Liver (tissue), 9 donors: ENCODE data around the gene PAOX. TPM values are rescaled to one million over a fixed set of nuclear protein-coding genes. Genes with fewer than 3 reads are reported as not detected.

Source experiments
- DNase-seq: peaks from one replicate; pipeline ENCODE4 v3.0.0-alpha.2; 2017; ENCODE audit warnings: low spot score
- H3K27ac ChIP-seq, 2 donors: one replicate each; pipeline ENCODE4 v1.7.0; 2013; ENCODE audit warnings: inconsistent platforms in 2 of 2, low read length in 2 of 2, control low read depth in 1 of 2, low read depth in 1 of 2, mild to moderate bottlenecking in 1 of 2
- H3K27me3 ChIP-seq, 4 donors: one replicate each; pipeline versions ENCODE4 v1.6.1 to v1.7.0; 2013; ENCODE audit warnings: low read length in 3 of 4, inconsistent platforms in 1 of 4, mild to moderate bottlenecking in 1 of 4, moderate library complexity in 1 of 4; ENCODE audit not compliant: control insufficient read depth in 4 of 4, insufficient read depth in 4 of 4
- H3K36me3 ChIP-seq, 4 donors: one replicate each; pipeline versions ENCODE4 v1.6.1 to v1.7.0; 2013; ENCODE audit warnings: low read length in 3 of 4, mild to moderate bottlenecking in 3 of 4, low read depth in 1 of 4, moderate library complexity in 1 of 4; ENCODE audit not compliant: control insufficient read depth in 4 of 4, insufficient read depth in 3 of 4
- H3K4me1 ChIP-seq, 4 donors: one replicate each; pipeline versions ENCODE4 v1.6.1 to v1.7.0; 2013; ENCODE audit warnings: low read length in 3 of 4, mild to moderate bottlenecking in 3 of 4, moderate library complexity in 1 of 4; ENCODE audit not compliant: control insufficient read depth in 4 of 4, insufficient read depth in 4 of 4
- H3K4me3 ChIP-seq, 3 donors: one replicate each; pipeline versions ENCODE4 v1.6.1 to v1.7.0; 2013; ENCODE audit warnings: low read length in 3 of 3, control low read depth in 1 of 3, low read depth in 1 of 3, mild to moderate bottlenecking in 1 of 3
- H3K9ac ChIP-seq, 2 donors: one replicate each; pipeline ENCODE4 v1.7.0; 2013; ENCODE audit warnings: low read length in 2 of 2, mild to moderate bottlenecking in 2 of 2, moderate library complexity in 2 of 2, control low read depth in 1 of 2, low read depth in 1 of 2
- H3K9me3 ChIP-seq, 4 donors: one replicate each; pipeline versions ENCODE4 v1.6.1 to v1.7.0; 2013; ENCODE audit warnings: low read length in 3 of 4; ENCODE audit not compliant: control insufficient read depth in 4 of 4
- EGR1 ChIP-seq, 2 donors: IDR thresholded peaks; 2 replicates each; pipeline ENCODE4 v1.6.1; 2016 to 2018; ENCODE audit warnings: antibody characterized with exemption in 2 of 2, low read depth in 2 of 2
- FOXA2 ChIP-seq: IDR thresholded peaks from 2 replicates; pipeline ENCODE4 v1.6.1; 2016; ENCODE audit warnings: antibody characterized with exemption
- JUND ChIP-seq, 2 donors: IDR thresholded peaks; 2 replicates each; pipeline ENCODE4 v1.6.1; 2016; ENCODE audit warnings: antibody characterized with exemption in 2 of 2
- SP1 ChIP-seq: IDR thresholded peaks from 2 replicates; pipeline ENCODE4 v1.6.1; 2018; ENCODE audit warnings: antibody characterized with exemption, mild to moderate bottlenecking
- YY1 ChIP-seq: IDR thresholded peaks from 2 replicates; pipeline ENCODE4 v1.6.1; 2016; ENCODE audit warnings: antibody characterized with exemption, mild to moderate bottlenecking
- WGBS: extraction: QIAGEN DNeasy Blood & Tissue Kit; methylation state at CpG from one replicate; pipeline ENCODE4 v1.1.7; 2013; 5-methylcytosine and 5-hydroxymethylcytosine counted together
- polyA plus RNA-seq, 2 donors: library from polyadenylated mRNA; stranded (reverse) in 1 of 2; unstranded in 1 of 2; fragments of 200-250 nt in 1 of 2; fragments of >200 nt in 1 of 2; fragmentation: Nextera tagmentation in 1 of 2; extraction: Ambion mirVana in 1 of 2; gene quantifications; one replicate each; pipeline versions ENCODE4 v1.2.1 to v1.2.3, GENCODE V29; 2013 to 2015
- total RNA-seq, 2 donors: library from RNA; depleted of rRNA; stranded (reverse); fragments of >200 nt; gene quantifications; one replicate each; pipeline ENCODE4 v1.2.3, GENCODE V29; 2014
- TF ChIP-seq, protein P1 (sequence below): IDR thresholded peaks from 2 replicates; pipeline ENCODE4 v1.6.1; 2016; ENCODE audit warnings: antibody characterized with exemption
- TF ChIP-seq, protein P2 (sequence below): IDR thresholded peaks from 2 replicates; pipeline ENCODE4 v1.6.1; 2016; ENCODE audit warnings: antibody characterized with exemption
- TF ChIP-seq, protein P3 (sequence below): IDR thresholded peaks from 2 replicates; pipeline ENCODE4 v1.6.1; 2016; ENCODE audit warnings: antibody characterized with exemption
- TF ChIP-seq, protein P4 (sequence below): fragments of 150-350 bp; IDR thresholded peaks from 2 replicates; pipeline ENCODE4 v1.5.1; 2017; ENCODE audit warnings: improper control_type of control experiment, low read depth, low read length; ENCODE audit not compliant: missing input control
- TF ChIP-seq, protein P5 (sequence below): IDR thresholded peaks from 2 replicates; pipeline ENCODE4 v1.6.1; 2016; ENCODE audit warnings: antibody characterized with exemption, mild to moderate bottlenecking
- donor health status: healthy.
- donor health status: healthy.
- donor health status: healthy.
- donor health status: healthy.
- donor health status: healthy.

Gene PAOX
- total and polyA plus RNA-seq, 4 donors, result 4.8 to 17.8 (median 13.3) TPM

DNA sequence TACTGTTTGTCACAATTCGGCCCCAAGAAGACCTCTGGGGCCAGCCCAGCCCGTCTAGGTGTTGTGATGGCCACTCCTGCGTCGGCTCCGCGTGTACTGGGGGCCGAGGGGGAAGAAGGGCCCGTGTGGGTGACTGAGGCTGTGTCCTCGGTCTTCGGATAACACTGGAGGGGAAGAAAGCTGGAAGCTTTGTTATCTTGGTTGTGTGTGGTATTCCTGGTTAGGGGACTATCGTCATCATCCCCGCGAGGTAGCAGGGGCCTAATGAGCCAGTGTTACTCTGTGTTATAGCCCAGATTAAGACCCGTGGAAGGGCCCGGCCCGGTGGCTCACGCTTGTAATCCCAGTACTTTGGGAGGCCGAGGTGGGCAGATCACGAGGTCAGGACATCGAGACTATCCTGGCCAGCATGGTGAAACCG lies 15.7 kb downstream of the PAOX start:
- H3K9me3 ChIP-seq, result no peaks in the 10 kb centered on the region
- no peaks in the 10 kb centered on the region for H3K27me3 ChIP-seq
- TF ChIP-seq SP1, result no peak
- TF ChIP-seq, protein P1, sequence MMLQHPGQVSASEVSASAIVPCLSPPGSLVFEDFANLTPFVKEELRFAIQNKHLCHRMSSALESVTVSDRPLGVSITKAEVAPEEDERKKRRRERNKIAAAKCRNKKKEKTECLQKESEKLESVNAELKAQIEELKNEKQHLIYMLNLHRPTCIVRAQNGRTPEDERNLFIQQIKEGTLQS, result no peak
- TF ChIP-seq, protein P2, sequence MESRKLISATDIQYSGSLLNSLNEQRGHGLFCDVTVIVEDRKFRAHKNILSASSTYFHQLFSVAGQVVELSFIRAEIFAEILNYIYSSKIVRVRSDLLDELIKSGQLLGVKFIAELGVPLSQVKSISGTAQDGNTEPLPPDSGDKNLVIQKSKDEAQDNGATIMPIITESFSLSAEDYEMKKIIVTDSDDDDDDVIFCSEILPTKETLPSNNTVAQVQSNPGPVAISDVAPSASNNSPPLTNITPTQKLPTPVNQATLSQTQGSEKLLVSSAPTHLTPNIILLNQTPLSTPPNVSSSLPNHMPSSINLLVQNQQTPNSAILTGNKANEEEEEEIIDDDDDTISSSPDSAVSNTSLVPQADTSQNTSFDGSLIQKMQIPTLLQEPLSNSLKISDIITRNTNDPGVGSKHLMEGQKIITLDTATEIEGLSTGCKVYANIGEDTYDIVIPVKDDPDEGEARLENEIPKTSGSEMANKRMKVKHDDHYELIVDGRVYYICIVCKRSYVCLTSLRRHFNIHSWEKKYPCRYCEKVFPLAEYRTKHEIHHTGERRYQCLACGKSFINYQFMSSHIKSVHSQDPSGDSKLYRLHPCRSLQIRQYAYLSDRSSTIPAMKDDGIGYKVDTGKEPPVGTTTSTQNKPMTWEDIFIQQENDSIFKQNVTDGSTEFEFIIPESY, result no peak
- no peak for TF ChIP-seq EGR1 (IDR thresholded peaks at IDR 0.05; ENCODE audit: low read depth in 2 of 2)
- TF ChIP-seq, protein P3, sequence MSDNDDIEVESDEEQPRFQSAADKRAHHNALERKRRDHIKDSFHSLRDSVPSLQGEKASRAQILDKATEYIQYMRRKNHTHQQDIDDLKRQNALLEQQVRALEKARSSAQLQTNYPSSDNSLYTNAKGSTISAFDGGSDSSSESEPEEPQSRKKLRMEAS, result no peak
- no peak for TF ChIP-seq JUND (IDR thresholded peaks at IDR 0.05)
- TF ChIP-seq, protein P4, sequence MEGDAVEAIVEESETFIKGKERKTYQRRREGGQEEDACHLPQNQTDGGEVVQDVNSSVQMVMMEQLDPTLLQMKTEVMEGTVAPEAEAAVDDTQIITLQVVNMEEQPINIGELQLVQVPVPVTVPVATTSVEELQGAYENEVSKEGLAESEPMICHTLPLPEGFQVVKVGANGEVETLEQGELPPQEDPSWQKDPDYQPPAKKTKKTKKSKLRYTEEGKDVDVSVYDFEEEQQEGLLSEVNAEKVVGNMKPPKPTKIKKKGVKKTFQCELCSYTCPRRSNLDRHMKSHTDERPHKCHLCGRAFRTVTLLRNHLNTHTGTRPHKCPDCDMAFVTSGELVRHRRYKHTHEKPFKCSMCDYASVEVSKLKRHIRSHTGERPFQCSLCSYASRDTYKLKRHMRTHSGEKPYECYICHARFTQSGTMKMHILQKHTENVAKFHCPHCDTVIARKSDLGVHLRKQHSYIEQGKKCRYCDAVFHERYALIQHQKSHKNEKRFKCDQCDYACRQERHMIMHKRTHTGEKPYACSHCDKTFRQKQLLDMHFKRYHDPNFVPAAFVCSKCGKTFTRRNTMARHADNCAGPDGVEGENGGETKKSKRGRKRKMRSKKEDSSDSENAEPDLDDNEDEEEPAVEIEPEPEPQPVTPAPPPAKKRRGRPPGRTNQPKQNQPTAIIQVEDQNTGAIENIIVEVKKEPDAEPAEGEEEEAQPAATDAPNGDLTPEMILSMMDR, result no peak
- no peak for TF ChIP-seq YY1
- TF ChIP-seq, protein P5, sequence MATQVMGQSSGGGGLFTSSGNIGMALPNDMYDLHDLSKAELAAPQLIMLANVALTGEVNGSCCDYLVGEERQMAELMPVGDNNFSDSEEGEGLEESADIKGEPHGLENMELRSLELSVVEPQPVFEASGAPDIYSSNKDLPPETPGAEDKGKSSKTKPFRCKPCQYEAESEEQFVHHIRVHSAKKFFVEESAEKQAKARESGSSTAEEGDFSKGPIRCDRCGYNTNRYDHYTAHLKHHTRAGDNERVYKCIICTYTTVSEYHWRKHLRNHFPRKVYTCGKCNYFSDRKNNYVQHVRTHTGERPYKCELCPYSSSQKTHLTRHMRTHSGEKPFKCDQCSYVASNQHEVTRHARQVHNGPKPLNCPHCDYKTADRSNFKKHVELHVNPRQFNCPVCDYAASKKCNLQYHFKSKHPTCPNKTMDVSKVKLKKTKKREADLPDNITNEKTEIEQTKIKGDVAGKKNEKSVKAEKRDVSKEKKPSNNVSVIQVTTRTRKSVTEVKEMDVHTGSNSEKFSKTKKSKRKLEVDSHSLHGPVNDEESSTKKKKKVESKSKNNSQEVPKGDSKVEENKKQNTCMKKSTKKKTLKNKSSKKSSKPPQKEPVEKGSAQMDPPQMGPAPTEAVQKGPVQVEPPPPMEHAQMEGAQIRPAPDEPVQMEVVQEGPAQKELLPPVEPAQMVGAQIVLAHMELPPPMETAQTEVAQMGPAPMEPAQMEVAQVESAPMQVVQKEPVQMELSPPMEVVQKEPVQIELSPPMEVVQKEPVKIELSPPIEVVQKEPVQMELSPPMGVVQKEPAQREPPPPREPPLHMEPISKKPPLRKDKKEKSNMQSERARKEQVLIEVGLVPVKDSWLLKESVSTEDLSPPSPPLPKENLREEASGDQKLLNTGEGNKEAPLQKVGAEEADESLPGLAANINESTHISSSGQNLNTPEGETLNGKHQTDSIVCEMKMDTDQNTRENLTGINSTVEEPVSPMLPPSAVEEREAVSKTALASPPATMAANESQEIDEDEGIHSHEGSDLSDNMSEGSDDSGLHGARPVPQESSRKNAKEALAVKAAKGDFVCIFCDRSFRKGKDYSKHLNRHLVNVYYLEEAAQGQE, result no peak
- WGBS, result 34% methylated on average over 21 of the region's 21 CpGs
- H3K4me3 ChIP-seq, result peak overlapping the region; percentile 82 to 96 (median 91)
- no peak for DNase-seq
- peaks cover 11 to 26% (median 13%) of the 10 kb centered on the region in 4 donors for H3K36me3 ChIP-seq
- H3K27ac ChIP-seq, result peak overlapping the region in 1 of 2 donors; percentile 81
- peaks cover 5 to 12% (median 7%) of the 10 kb centered on the region in 4 donors for H3K4me1 ChIP-seq
- H3K9ac ChIP-seq, result peak overlapping the region; percentile 12 to 91

DNA sequence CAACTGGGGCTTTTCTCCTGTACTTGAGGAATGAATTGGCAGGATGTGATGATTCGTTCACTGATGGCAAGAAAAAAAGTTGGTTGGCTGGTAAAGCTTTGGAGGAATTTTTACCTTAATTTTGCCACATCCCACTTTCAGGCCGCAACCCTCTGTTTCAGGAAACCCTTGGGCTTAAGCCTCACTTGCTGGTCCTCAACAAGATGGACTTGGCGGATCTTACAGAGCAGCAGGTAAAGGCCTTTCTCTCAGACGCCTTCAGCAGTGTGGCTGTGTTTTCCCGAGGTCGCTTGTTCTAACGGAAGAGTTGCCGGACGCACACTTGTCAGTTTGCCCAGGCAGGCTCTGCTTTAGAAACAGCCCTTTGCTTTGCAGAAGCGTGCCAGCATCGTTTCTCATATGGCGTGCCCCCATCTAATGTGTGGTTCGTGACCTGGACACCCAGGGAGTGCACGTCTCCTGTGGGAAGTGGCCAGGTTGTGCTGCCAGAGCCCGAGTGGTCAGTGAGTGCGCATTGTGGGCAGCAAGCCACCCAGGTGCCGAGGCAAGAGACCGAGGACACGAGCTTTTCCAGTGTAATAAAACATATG lies 17.1 kb downstream of the PAOX start:
- no peak for TF ChIP-seq FOXA2
- WGBS, result 97% methylated on average over 19 of the region's 19 CpGs
- DNase-seq, result no peak
- Histone ChIP-seq H3K36me3 (peaks cover 11 to 25% (median 14%) of the 10 kb centered on the region in 4 donors), H3K27me3 (no peaks in the 10 kb centered on the region), H3K4me1 (peaks cover 5 to 12% (median 7%) of the 10 kb centered on the region in 4 donors), H3K9ac (no peak overlapping the region), H3K9me3 (no peaks in the 10 kb centered on the region), H3K27ac (no peak overlapping the region), H3K4me3 (no peak overlapping the region)
